ENCODE data around the gene ALKBH3.

ALKBH3 gene

DNA sequence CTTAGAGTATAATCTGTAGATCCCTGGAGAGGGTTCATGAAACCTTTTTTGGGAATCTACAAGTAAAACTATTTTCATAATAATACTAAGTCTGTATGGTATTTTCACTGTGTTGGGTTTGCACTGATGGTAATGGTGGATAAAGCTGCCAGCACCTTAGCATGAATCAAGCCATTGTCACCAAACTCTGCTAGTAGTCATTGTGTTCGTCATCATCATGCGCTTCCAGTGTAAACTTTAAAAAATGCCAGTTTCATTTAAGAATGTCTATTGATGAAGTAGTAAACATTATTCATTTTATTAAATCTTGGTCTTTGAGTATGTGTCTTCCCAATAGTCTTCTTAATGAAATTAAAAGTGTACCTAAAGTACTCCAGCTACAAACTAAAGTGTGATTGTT is 15.0 kb downstream of the ALKBH3 start:
- no peak for DNase-seq (ENCODE audit: low spot score)

DNA sequence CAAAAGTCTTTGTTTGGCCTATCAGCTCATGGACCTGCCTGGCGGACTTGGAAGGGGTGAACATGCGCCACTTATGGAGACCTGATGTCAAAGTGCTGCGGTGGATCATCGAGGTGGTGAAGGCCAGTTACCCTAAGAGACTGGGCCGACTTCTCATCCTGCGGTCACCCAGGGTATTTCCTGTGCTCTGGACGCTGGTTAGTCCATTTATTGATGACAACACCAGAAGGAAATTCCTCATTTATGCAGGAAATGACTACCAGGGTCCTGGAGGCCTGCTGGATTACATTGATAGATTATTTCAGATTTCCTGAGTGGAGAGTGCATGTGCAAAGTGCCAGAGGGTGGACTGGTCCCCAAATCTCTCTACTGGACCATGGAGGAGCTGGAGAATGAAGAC is 17.9 kb downstream of the ALKBH3 start:
- no peak for DNase-seq (ENCODE audit: low spot score)

DNA sequence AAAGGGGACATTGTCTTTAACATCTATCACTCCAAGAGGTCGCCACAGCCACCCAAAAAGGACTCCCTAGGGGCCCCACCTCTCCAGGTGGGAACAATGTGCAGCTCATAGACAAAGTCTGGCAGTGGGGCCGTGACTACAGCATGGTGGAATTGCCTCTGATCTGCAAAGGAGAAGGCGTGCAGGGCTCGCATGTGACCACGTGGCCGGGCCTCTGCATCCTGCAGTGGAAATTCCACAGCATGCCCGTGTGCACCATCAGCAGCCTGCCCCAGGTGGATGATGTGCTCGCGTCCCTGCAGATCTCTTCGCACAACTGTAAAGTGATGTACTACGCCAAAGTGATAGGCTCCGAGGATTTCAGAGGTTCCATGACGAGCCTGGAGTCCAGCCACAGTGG is 18.5 kb downstream of the ALKBH3 start:
- no peak for DNase-seq (ENCODE audit: low spot score)

DNA sequence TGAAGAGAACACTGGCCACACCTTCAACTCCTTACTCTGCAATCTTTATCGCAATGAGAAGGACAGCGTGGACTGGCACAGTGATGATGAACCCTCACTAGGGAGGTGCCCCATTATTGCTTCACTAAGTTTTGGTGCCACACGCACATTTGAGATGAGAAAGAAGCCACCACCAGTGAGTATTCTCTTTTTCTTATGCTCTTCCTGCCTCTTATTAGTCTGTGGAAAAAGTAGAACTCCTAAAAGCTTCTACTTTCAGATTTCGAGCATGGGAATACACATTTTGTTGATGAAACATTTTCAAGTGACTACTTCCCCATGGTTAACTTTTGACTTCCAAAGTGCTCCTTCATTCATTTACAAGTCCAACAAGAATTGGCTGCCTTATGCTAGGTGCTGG is 20.9 kb downstream of the ALKBH3 start:
- DNase-seq (ENCODE audit: low spot score), result no peak

DNA sequence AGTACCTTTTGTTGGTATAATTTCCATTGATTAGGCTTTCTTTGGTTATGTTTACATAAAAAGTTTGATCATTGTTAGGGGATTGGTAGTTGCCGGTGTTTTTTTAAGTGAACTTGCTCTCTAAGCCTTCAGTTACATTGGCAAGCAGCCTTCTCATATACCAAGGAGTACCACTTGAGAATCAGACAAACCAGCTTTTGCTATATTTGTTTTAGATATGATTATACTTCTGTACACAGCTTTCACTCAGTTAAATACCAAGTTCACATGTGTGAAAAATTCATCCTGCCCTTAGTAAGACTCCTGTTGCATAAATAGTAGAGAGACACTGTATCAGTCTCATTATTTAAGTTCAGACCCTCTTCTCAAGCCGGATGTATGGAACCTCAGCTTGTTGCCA is 22.4 kb downstream of the ALKBH3 start:
- no peak for DNase-seq (ENCODE audit: low spot score)

DNA sequence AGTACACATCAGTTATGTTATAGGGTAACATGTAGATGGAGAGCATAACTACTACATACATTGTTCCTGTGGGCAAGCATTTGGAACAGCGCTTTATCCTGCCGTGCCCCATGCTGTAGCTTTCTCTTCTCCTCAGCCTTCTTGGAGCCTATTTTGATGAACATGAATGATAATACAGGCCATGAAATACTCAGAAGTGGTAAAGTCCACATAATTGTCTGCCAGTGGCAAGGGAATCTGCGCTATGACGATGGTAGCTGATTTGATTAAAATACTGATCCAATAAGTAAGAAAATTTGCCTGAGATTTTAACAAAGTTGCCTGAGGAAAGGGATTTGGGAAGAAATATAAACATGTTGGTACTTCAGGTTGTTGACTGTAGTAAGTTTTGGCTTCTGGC is 23.3 kb downstream of the ALKBH3 start:
- no peak for DNase-seq (ENCODE audit: low spot score)

DNA sequence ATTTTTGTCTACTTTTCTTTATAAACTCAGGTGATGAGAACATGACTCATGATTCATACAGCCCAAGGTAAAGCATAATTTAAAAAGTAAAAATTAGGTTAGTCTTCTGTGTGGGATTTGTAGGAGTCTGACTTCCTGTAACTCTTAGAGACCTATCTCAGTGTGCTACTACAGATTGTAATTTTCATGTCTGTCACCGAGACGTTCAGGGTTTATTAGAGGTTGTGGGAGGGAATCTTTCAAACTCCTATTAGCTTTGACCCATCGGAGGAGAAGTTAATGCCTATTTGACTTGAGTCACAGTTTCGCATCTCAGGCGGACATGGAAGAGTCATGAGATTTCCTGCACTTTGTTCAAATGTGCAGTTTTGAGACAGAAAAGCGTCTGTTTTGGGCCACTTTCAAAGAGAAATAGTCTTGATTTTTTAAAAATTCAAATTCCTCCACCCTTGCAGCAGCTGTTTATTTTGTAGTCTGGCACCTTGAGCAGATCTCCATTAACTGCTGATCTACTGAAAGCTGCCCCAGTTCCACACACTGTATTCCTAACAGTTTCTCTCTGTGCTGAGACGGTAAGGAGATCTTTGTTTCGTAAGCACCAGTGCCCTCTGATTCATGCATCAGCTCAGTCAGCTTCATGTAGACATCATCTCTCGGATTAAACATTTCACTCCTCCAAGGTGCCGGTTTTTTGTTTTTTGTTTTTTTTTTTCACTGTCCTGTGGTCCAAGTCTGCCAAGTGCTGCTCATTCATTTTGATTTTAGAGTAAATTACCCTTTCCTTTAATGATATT is 24.3 kb downstream of the ALKBH3 start:
- no peak for DNase-seq (ENCODE audit: low spot score)

DNA sequence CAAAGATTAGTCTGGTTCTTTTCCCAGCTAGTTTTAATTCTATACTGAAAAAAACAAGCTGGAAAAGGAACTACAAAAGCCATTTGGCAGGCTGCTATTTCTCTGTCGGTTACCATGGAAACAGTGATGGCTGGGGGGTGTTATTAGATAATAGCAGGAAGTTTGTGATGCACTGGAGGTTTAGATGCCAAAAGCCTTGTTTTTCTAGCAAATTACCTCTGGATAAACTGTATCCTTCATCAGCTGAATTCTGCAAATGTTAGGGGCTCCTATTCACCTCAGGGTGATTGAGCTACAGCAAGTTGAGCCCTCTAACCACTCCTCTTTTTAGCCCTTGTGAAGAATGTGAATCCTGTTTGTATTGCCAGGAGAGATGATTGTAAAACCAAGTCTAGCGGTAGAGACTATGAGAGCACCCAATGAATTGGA is 25.2 kb downstream of the ALKBH3 start:
- DNase-seq (ENCODE audit: low spot score), result no peak

DNA sequence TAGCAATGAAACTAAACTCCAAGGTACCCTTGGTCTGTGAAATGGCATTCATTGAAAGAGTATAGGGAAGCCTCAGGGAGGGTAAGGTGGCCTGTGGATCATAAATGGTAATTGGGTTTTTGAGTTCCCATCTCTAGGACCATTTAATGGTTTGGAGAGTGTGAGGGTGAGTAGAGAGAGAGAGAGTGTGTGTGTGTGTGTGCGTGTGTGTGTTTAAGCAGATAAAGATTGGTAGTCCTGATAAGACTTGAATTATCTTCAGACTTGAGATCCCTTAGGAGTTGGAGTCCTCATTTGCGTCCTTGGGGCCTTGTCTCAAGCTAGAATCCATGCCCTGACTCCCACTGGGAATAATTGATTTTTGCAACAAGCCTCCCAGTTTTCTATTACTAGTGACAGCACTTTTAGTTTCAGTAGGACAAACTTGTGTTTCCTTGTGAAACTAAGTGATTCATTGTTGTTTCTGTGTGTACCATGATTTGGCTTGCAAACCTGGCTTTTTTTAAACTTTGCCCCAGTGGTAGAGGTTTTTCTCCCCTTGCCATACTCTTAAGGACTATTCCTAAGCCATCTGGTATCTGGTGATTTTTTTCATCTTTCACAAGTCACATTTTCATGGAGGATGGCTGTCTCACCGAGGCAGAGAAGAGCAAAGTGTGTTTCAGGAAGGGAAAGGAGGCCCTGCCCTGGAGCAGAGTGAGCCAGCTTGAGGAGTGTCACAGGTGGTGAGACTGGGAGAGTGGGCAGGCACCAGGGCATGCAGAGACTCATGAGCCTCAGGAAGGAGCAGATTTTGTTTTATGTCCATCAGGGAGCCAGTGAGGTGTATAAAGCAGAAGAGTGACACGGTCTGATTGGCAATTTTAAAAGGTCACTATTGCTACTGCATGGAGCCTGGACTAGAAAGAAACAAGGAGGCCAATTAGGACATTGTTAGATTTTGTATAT is 26.7 kb downstream of the ALKBH3 start:
- DNase-seq (ENCODE audit: low spot score), result peak; percentile 47

DNA sequence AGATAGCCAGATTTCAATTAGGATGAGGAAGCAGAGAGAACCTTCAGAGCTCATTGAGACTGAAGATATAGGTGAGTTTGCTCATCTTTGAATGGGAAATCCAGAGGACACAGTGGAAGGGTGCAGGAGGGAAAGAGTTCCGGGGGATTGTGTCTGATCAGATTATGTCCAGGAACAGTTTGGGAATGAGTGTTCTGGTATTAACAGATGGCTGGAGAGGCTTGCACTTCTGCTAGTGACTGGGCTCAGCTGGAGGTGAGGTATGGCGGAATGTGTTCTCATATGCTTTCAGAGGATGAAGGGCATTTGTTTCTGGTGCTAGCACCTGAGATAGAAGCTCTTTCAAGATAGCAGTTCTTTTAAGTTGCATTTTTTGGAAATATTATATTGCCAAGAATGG is 27.6 kb downstream of the ALKBH3 start:
- no peak for DNase-seq (ENCODE audit: low spot score)

DNA sequence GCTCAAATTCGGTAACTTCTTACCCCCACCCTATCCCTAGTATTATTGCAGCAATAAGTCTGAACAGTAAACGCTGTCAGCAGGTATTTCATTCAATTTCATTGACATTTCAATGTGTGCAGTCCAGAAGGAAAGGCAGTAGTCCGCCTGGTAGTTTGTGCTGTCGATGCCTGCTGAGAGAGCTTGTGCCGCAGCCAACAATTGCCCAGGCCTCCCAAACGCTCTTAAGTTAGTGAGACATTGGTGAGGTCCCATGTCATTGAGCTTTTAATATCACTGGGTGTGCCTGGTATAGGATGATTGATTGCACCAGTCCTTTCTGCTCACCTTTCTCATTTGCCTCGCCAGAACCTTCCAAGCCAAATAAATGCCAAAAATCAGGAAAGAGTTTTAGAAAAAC is 28.1 kb downstream of the ALKBH3 start:
- DNase-seq (ENCODE audit: low spot score), result no peak

DNA sequence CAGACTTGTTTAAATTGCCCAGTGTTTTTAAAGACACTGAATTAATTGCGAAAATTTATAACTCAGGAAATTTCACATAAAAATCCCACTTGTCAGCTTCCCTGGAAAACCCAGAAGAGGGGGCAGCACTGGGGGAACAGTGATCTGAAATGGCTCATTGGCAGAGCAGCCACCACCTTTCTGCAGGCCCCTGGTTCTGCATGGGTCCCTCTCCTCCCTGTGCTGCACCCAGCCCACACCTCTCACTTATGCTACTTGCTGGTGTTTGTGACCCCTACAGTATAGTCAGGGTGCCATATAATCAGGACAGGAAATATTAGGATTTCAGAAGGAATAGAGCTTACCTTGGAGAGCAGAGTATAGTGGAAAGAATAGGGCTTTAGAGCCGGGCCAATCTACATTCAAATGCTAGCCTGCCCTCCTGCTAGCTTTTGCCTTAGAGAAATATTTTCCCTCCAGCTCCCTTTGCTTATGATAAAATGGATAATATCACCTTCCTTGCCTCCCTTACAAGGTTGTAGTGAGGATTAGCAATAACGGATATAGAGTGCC is 33.3 kb downstream of the ALKBH3 start:
- DNase-seq (ENCODE audit: low spot score), result no peak

DNA sequence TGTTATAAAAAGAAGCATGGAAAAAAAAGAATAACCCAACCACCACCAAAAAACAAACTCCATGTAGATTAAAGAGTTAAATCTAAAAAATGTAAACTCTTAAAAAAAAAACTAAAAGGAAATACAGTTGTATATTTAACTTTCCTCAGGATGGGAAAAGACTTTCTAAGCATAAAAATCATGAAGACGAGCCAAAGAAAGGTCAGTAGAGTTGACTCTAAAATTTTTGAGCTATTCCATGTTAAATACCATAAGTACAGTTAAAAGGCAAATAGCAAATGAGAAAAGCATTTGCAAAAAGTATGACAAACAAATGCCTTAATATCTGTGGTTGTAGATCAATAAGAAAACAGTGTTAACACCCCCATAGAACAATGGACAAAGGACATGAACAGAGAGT is 33.8 kb downstream of the ALKBH3 start:
- no peak for DNase-seq (ENCODE audit: low spot score)

DNA sequence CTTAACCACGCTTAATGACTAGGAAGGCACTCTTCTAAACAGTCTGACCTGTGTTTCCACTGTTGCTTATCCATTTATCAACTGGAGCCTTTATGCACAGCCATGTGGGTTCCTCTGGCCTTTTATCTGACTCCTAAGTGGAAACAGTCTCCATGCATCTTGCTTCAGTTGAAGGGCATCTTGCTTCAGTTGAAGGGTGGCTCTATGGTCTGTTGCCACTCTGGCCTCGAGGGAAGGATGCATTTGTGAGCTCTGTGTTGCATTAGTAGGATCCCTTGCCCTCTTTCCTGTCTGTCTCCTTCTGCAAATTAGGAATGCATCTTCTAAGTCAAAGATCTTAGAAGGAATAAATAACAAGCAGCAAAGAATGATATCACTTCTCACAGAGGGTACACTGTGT is 36.0 kb downstream of the ALKBH3 start:
- no peak for DNase-seq (ENCODE audit: low spot score)

DNA sequence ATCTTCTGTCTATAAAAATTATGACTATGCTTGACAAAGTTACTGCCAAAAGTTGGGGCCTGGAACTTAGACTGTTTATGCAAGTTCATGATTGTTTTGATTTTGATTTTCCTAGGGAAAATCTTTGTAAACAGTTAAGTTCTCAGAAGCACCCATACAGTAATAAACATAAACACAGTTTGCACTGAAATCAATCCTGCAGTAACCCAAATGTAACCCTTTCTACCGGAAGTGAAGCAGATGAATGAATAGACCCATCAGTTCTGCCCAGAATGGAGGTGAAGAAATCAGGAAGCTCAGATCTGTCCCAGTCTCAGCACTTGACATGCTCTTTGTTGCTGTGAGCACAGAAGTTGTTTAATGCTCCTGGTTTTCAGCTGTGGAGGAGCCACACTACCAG is 37.2 kb downstream of the ALKBH3 start:
- no peak for DNase-seq (ENCODE audit: low spot score)

DNA sequence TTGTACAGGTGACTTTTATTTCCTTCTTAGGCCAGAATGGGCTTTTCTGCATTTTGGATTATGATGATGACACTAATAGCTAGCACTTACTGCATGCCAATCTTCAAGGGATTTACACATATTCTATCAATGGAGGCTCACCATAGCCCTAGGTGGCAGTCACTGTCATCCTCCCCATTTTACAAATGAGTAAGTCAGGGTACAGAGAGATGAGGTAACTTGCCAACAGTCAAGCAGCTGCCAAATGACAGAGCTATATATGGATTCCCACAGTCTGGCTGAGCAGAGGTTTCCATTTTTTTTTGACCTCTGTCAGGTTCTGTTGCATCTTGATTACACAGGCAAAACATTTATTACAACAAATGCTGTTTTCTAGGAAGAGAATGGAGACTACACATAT is 38.0 kb downstream of the ALKBH3 start:
- no peak for DNase-seq (ENCODE audit: low spot score)

DNA sequence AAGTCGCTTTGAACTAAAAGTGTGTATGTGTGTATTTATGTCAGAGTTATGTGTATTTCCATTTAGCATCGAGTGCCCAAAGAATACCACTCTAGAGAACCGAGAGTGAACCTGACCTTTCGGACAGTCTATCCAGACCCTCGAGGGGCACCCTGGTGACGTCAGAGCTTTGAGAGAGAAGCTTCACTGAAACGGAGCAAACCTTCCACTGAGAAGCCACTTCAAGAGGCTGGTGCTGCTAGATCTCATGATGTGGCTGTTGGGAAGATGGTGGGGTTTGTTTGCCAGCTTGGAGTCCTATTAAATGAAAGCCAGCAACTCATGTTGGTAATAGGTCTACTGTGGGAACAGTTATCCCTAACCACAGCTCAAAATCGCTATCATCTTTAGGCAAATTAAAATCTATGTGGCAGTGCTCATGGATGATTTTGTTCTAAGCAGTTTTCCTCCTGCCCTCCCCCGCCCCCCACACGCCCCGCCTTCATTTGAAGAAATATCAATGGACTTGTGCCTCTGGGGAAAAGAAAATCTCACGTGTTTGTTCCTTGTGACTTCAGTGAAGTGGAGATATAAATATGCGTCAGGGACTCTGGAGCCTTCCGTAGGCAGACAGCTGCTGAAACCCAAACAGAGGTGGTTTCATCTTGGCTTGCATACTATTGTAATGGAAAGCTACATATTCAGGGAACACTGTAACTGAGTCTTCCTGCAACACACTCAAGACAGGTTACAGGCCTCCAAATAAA is 39.4 kb downstream of the ALKBH3 start:
- no peak for DNase-seq (ENCODE audit: low spot score)

DNA sequence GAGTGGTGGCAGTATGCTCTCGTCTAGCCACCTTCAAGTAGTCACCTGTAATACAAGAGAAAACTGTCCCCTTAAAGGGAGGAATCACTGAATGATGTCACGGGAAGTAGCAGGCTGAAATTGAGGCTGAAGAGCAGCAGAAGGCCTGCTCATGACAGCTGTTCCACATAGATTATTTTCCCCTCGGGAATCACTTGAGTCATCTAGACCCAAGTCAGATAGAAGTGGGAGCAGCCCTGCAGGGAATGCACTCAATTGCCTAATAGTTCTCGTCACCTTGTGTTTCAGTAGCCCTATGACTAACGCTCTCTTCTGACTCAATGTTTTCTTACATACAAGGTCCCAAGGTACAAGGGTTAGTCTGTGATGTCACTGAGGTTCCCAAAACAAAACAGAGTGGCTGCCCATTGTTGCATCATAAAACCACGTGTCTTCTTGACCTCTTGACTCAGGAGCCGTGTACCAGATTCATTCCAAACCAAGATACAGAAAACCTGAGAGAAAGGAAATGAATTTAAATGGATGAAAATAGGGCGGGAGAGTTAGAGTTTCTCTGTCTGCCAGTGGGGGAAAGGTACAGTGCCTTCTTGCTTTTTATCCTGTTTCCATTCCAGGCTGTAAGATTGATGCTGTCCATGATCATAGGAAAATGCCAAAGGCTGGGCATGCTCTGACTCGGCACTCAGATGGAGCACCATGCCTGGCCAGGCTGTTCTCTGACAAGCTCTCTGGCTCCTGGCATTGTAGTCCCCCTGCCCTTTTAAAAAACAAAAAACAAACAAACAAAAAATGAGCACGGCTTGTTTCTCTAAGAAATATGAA is 40.2 kb downstream of the ALKBH3 start:
- peak; percentile 99 for DNase-seq (ENCODE audit: low spot score)

DNA sequence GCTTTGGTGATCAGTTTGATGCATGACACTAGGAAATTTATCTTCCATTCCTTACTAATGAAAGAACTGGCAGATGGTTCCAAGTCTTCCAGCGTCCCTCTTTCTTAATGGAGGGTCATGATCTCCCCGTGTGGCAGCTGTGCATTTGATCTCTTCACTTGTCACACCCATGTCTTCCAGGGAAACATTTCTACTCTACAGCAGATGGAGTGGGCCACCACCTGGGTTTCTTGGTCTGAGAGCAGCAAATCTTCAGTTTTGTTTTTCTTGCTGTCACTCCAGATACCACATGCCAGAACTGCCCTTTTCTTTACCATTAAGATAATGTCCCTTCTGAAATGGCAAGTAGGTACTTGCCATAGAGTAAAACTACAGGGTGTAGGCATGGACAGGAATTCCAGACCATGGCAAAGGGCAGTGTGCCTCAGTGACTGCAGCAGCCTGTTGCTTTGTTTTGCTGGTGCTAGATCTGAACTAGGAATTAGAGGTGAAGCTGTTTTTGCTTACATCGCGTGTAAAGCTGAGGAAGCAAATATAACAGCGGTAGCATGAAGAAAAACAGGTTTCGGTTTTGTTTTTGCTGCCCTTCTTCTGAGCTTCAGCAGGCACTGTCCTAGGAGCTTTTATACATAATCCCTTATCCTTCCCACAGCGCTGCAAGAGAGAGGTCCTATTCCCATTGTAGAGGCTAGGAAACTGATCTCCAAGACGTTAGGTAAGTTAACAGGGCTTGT is 41.1 kb downstream of the ALKBH3 start:
- DNase-seq (ENCODE audit: low spot score), result no peak

DNA sequence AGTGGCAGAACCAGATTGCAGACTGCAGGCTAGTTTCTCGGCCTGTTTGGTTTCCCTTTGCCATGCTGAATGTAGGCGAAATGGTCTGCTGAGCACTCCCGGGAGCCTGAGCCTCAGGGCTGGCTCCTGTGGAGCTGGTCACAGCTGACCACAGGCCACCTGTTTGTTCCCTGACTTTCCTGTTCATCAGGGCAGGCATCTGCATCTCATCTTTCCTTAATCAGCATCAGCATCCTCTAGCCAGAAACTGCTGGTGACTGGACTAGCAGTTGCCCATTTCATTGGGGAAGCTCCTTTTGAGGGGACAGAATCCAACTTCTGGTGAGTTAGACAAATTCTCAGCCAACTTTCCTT is 41.6 kb downstream of the ALKBH3 start:
- peak; percentile 46 for DNase-seq (ENCODE audit: low spot score)

All from kidney tubule cell (primary cell).